Lower lobe of right lung (tissue), 2 donors: Measurements from ENCODE around the gene ATP10A. TPM values are rescaled to one million over a fixed set of nuclear protein-coding genes. Genes with fewer than 3 reads are reported as not detected.
A peak's percentile ranks its signal among the peaks of the same experiment; 100 is the strongest.

Source experiments
- ATAC-seq, 2 donors: fragments of 200-7000 bp; cut with Tn5 transposase; one replicate each; pipeline ENCODE4 v1.9.1; 2020 to 2022; ENCODE audit warnings: mild to moderate bottlenecking in 2 of 2, moderate library complexity in 2 of 2
- DNase-seq: peaks from one replicate; pipeline ENCODE4 v3.0.0-alpha.2; 2020
- H3K27ac ChIP-seq: fragments of 200-600 bp; one replicate; pipeline ENCODE4 v1.8.0; 2022
- H3K27me3 ChIP-seq: fragments of 200-600 bp; one replicate; pipeline ENCODE4 v1.8.0; 2022; ENCODE audit warnings: low read depth
- H3K36me3 ChIP-seq: fragments of 200-600 bp; one replicate; pipeline ENCODE4 v1.8.0; 2022; ENCODE audit warnings: mild to moderate bottlenecking
- H3K4me1 ChIP-seq: fragments of 200-600 bp; one replicate; pipeline ENCODE4 v1.8.0; 2022
- H3K4me3 ChIP-seq: fragments of 200-600 bp; one replicate; pipeline ENCODE4 v1.8.0; 2022; ENCODE audit warnings: mild to moderate bottlenecking
- H3K9me3 ChIP-seq: fragments of 200-600 bp; one replicate; pipeline ENCODE4 v1.8.0; 2022
- intact Hi-C: fragments of 100-400 bp; cut with DNase I; formaldehyde crosslinking; loops from one replicate; pipeline ENCODE4 v1.11.0; 2022
- total RNA-seq: library from RNA; stranded (reverse); fragmentation: NEBNext Ultra II Directional; extraction: Animal tissue kit (Norgen Biotek cat#: 25700); gene quantifications from one replicate; pipeline ENCODE4 v1.2.1, GENCODE V29; 2021
- TF ChIP-seq, protein P1 (sequence below): fragments of 200-600 bp; IDR thresholded peaks from one replicate; pipeline ENCODE4 v1.8.0; 2022; ENCODE audit warnings: antibody characterized with exemption, mild to moderate bottlenecking
- donor health status: DM: no; HTN: yes; CAD: no; lungs with severe emphysema.

The ATP10A gene
- total RNA-seq, 1 donor from 2014 or later: 43.5 TPM

DNA sequence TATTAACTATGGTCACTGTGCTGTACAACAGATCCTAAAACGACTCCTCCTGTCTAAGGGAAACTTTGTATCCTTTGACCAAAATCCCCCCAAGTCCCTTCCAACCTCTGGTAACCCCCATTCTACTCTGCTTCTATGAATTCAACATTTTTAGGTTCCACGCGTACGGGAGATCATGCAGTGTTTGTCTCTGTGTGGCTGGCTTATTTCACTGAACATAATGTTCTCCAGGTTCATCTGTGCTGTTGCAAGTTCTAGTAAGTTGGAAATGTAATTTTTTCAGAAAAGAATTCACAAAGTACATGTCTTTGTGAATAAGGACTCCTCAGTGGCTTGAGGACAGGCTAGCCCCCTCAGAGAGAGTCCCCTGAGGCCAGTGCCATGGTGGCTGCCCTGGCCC is 66.1 kb downstream of the ATP10A start:
- Histone ChIP-seq H3K4me1 (no peaks in the 10 kb centered on the region), H3K27me3 (no peaks in the 10 kb centered on the region), H3K4me3 (no peak overlapping the region), H3K27ac (no peak overlapping the region), H3K36me3 (no peaks in the 10 kb centered on the region), H3K9me3 (no peaks in the 10 kb centered on the region)
- intact Hi-C loops: no loop called here
- TF ChIP-seq, protein P1, sequence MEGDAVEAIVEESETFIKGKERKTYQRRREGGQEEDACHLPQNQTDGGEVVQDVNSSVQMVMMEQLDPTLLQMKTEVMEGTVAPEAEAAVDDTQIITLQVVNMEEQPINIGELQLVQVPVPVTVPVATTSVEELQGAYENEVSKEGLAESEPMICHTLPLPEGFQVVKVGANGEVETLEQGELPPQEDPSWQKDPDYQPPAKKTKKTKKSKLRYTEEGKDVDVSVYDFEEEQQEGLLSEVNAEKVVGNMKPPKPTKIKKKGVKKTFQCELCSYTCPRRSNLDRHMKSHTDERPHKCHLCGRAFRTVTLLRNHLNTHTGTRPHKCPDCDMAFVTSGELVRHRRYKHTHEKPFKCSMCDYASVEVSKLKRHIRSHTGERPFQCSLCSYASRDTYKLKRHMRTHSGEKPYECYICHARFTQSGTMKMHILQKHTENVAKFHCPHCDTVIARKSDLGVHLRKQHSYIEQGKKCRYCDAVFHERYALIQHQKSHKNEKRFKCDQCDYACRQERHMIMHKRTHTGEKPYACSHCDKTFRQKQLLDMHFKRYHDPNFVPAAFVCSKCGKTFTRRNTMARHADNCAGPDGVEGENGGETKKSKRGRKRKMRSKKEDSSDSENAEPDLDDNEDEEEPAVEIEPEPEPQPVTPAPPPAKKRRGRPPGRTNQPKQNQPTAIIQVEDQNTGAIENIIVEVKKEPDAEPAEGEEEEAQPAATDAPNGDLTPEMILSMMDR: no peak
- ATAC-seq (no peak), DNase-seq (no peak)

DNA sequence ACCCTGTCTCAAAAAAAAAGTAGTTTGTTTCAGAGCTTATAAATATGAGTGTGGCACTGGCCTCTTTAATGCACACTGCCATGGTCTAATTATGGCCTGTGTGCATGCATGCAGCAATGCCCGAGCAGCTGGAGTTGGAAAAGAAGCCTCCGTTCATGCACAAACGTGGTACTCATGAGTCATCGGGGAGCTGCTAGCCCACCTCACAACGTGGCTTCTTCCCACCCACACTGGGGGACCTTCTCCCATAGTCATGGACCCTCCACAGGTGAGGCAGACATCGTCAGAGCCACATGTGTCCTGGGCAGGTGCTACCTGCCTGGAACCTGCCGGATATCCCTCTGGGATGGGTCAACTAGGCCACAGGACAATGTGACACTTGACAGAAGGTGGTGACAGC is 66.7 kb downstream of the ATP10A start:
- Histone ChIP-seq H3K36me3 (no peaks in the 10 kb centered on the region), H3K4me3 (no peak overlapping the region), H3K27me3 (no peaks in the 10 kb centered on the region), H3K27ac (no peak overlapping the region), H3K9me3 (no peaks in the 10 kb centered on the region), H3K4me1 (no peaks in the 10 kb centered on the region)
- DNase-seq: no peak
- ATAC-seq: no peak
- TF ChIP-seq, protein P1: no peak
- intact Hi-C loops: no loop called here

DNA sequence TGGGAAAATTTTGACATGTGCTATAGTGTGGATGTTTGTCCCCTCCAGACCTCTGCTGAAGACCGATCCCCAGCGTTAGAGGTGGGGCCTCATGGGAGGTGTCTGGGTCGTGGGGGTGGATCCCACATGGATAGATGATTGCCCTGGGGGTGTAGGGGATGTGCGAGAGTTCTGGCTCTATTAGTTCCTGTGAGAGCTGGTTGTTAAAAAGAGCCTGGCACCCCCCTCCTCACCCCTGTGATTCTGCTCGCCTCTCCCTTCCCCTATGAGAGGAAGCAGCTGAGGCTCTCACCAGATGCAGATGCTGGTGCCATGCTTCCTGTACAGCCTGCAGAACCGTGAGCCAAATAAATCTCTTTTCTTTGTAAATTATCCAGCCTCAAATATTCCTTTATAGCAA is 67.4 kb downstream of the ATP10A start:
- no peak overlapping the region for H3K4me3 ChIP-seq
- H3K9me3 ChIP-seq: no peaks in the 10 kb centered on the region
- intact Hi-C loops: no loop called here
- ATAC-seq: no peak
- H3K27ac ChIP-seq: no peak overlapping the region
- DNase-seq: no peak
- TF ChIP-seq, protein P1: no peak
- no peaks in the 10 kb centered on the region for H3K36me3 ChIP-seq
- peaks cover 1% of the 10 kb centered on the region for H3K4me1 ChIP-seq
- no peaks in the 10 kb centered on the region for H3K27me3 ChIP-seq

DNA sequence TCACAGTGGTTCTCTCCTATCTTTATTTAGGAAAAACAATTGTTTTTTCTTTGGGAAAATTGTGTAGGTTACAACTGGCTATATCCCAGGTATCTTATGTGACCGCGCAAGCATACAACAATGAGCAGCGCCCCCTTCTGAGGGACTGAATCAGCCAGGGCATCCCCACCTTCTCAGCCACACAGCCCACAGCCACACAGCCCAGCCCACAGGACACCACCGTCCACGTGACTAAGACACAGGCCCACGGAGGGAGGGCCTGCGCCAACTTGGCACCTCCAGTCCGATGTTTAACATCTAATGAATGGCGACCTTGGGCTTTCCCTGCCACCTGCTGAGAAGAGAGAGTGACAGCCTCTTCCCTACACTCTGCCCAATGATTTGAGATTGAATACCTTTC is 68.1 kb downstream of the ATP10A start:
- no peaks in the 10 kb centered on the region for H3K27me3 ChIP-seq
- ATAC-seq (no peak), DNase-seq (no peak)
- H3K4me1 ChIP-seq: peaks cover 8% of the 10 kb centered on the region
- no peak overlapping the region for H3K4me3 ChIP-seq
- no peak overlapping the region for H3K27ac ChIP-seq
- no peaks in the 10 kb centered on the region for H3K36me3 ChIP-seq
- no peaks in the 10 kb centered on the region for H3K9me3 ChIP-seq
- intact Hi-C loops: no loop called here
- TF ChIP-seq, protein P1: no peak

DNA sequence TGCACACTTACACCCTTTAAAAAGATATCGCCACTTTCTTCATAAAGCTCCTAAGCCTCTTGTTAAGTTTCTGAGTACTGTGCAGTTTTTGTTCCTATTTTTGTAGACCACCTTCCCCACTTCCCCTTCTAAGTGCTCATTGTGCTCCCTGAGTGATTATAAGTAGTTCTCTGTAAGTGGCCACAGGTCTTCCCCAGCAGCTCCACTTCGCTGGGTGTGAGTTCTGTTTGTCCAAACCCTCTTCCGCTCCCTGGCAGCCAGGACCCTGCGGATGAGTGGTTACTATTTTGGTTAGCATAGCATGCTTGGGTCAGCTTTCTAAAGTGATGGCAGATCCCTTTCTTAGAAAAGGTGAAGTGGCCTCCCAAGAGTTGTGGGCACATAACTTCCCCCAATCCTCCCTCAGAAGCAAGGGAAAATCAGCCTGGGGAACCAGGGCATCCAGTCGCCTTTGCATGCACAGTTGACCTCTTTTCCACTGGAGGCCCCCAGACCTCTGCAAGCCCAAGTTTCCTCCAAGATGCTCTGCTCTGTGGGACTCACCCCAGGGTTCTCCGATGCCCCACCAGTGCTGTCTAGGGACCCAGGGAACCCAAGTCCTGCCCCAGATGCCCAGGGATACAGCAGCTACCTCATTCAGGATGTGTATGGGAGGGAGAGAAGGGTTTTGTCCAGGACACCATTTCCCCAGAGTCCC is 69.6 kb downstream of the ATP10A start:
- peaks cover 16% of the 10 kb centered on the region for H3K4me1 ChIP-seq
- intact Hi-C loops: no loop called here
- H3K36me3 ChIP-seq: no peaks in the 10 kb centered on the region
- TF ChIP-seq, protein P1: no peak
- DNase-seq (no peak), ATAC-seq (peak; percentile 55 to 82)
- H3K27me3 ChIP-seq: no peaks in the 10 kb centered on the region
- H3K4me3 ChIP-seq: no peak overlapping the region
- H3K27ac ChIP-seq: no peak overlapping the region
- no peaks in the 10 kb centered on the region for H3K9me3 ChIP-seq
